ENCODE measurements around the gene ST8SIA4.
A peak's percentile ranks its signal among the peaks of the same experiment; 100 is the strongest.

The ST8SIA4 gene

DNA sequence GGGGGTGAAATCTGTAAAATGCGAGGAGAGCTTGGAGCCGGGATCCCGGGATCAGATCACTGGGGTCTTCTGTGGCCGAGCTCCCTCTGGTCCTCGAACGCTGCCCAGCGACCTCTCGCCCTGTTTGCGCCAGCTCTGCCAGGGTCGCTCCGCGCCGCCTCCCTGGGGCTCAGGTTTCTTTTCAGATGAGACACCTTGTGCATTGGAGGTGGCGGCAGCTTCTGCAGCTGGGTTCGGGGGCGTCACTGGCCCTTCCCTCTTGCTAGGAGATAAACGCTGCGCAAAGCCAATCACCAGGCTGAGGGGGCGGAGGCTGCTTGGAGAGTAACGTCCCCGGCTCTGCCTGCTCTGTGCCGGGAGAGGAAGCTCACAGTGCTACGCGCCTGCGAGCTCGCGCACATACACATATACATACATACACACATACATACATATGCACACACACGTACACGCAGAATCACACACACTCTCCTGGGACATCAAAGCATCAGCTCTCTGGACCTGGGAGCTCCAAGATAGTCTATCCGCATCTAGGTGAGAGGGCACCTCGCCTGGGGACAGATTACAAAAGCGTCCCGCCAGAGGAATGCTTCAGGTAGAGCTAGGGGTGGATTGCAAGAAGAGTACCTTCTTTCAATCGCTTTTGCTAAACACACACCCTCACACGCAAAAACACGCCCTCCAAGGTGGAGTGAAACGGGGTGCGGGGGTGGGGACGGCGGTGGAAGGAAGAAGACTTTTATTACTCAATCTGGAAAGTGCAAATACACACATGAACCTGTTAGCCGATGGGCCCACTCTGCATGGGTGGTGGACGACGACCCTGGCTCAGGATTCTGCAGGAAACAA, at the start of gene ST8SIA4:
Gene ST8SIA4, minus strand, starts transcription at position 244 of the 849 bp plus-strand sequence. CDS start 327 bp downstream, outside the sequence.
- DNase-seq (ENCODE audit: insufficient read length, low spot score) (peak; percentile 19), FAIRE-seq (no peak)
- no peak for TF ChIP-seq POLR2A (IDR thresholded peaks at IDR 0.05; ENCODE audit: low read depth, low read length)

DNA sequence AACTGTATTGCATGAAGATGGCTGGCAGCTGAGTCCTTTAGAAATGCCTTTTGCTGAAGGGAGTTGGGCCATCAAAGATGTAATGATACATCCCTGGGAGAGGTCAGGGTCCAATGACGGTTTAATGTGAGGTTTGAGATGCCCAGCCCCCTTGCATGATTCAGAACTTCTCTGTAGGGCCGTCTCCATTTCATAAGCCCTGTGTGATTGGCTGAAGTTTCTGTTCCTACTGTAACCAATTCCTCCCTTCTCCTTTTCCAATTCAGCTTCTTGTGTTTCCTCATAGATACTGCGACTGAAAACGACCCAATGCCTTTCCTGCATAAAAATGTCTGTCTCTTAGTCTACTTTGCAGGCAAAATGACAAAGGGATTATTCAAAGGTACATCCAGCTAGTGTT, 47.9 kb upstream of the ST8SIA4 start:
- no peak for DNase-seq (ENCODE audit: insufficient read length, low spot score)
- no peak for TF ChIP-seq POLR2A (IDR thresholded peaks at IDR 0.05; ENCODE audit: low read depth, low read length)
- FAIRE-seq, result no peak

DNA sequence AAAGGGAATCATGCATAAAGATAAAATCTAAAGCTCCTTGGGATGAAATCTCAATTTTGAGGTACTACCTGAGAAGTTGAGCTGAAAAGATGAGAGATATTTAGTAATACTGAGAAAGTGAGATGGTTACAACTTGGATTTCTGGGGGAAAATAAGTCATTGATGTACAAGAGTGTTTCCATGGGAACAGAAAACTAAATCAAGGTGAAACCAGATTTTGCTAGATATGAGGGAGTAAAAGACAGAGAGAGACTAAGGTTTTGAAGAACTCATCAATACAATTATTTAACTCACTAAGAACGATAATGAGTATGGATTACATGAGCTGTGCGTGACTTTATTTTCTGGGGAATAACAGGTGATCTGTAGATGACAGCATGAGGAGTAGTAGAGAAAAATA, 10.2 kb upstream of the ST8SIA4 start:
- no peak for DNase-seq (ENCODE audit: insufficient read length, low spot score)
- FAIRE-seq, result no peak
- TF ChIP-seq POLR2A (IDR thresholded peaks at IDR 0.05; ENCODE audit: low read depth, low read length), result no peak

- FAIRE-seq, result no peak
These were observed 6.0 kb upstream of the ST8SIA4 start for GRCh38 chr5:100909034-100909433.

DNA sequence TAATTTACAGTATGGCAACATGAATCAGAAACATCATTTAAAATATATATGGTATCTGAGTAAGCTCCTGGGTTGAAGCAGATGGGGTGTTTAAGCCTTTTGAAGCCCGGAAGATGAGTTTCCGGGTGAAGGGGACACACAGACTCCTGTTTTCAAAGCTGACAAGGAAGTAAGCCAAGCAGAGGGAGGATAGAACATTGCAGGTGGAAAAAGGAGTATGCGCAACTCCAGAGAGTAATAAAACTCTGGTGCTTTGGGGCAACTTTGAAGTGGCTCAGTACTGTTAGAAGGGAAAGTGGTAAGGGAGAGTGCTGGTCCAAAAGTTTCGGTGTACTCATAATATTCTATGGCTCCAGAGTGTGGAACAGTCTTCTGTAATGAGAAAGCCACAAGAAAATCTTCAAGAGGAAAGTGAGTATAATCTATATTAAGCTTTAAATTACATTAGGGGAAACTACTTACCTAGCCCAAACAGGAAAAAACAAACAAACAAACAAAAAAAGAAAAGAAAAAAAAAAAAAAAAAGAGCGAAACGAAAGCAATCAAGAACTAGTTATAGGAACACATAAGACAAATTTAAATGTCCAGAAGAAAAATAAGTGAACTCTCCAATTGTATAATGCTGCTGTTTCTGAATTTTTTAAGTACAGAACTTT, 2.3 kb upstream of the ST8SIA4 start:
- no peak for TF ChIP-seq POLR2A (IDR thresholded peaks at IDR 0.05; ENCODE audit: low read depth, low read length)
- FAIRE-seq, result no peak
- DNase-seq (ENCODE audit: insufficient read length, low spot score), result no peak

More at GRCh38 chr5:100909034-100909433, 6.0 kb upstream of the ST8SIA4 start:
- TF ChIP-seq POLR2A (IDR thresholded peaks at IDR 0.05; ENCODE audit: low read depth, low read length), result no peak
- DNase-seq (ENCODE audit: insufficient read length, low spot score), result no peak

- no peak for TF ChIP-seq POLR2A (IDR thresholded peaks at IDR 0.05; ENCODE audit: low read depth, low read length)
- DNase-seq (ENCODE audit: insufficient read length, low spot score) (no peak), FAIRE-seq (no peak)
These were observed 1.3 kb upstream of the ST8SIA4 start for GRCh38 chr5:100904259-100904861.

GRCh38 chr5:100902440-100903038, 543 bp downstream of the ST8SIA4 start:
- FAIRE-seq (no peak), DNase-seq (ENCODE audit: insufficient read length, low spot score) (no peak)
- TF ChIP-seq POLR2A (IDR thresholded peaks at IDR 0.05; ENCODE audit: low read depth, low read length), result no peak

- no peak for FAIRE-seq
- DNase-seq (ENCODE audit: insufficient read length, low spot score), result no peak
- TF ChIP-seq POLR2A (IDR thresholded peaks at IDR 0.05; ENCODE audit: low read depth, low read length), result no peak
These were observed 1.2 kb downstream of the ST8SIA4 start for GRCh38 chr5:100901821-100902341.

- peak; percentile 49 for DNase-seq (ENCODE audit: insufficient read length, low spot score)
- no peak for FAIRE-seq
- TF ChIP-seq POLR2A (IDR thresholded peaks at IDR 0.05; ENCODE audit: low read depth, low read length), result no peak
These were observed 2.0 kb downstream of the ST8SIA4 start for GRCh38 chr5:100900796-100901781.

DNA sequence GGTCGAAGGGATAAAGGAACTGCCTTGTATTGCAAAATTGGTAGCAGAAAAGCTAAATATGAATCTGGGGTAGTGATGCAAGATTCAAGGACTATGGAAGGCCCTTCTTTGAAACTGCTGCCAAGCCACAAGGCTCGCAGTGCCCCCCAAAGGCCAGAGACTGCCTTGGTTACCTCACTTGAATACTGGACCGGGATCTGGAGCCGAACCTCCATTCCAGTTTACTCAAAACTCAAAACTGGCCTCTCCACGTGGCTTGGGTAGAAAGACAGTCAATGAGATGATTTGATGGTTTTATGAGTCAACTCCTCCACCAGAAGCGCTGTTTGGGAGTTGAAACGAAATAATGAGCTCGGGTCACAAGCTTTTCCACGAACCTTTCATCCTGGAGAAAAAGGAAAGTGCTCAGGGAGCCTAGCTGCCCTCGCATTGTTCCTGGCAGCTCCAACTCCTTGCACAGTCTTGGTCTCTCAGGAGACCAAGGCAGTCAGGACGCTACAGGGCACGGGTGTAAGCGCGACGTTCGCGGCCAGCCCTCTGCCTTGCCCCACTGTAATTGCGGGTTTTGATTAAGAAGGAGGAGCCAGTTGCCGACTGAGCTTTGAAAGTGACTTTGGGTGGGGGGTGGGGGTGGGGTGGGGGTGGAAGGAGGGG, 2.8 kb downstream of the ST8SIA4 start:
- FAIRE-seq (peak; percentile 11), DNase-seq (ENCODE audit: insufficient read length, low spot score) (no peak)
- TF ChIP-seq POLR2A (IDR thresholded peaks at IDR 0.05; ENCODE audit: low read depth, low read length), result no peak

- DNase-seq (ENCODE audit: insufficient read length, low spot score), result no peak
- no peak for TF ChIP-seq POLR2A (IDR thresholded peaks at IDR 0.05; ENCODE audit: low read depth, low read length)
- FAIRE-seq, result no peak
These were observed 3.4 kb downstream of the ST8SIA4 start for GRCh38 chr5:100899675-100900074.
